GM12865 (cell line): ENCODE results near the gene PSRC1.

Source experiments
- DNase-seq: peaks from one replicate; pipeline ENCODE4 v3.0.0; 2010; ENCODE audit warnings: low read depth
- H3K4me3 ChIP-seq: 2 replicates; pipeline ENCODE4 v1.5.1; 2011; ENCODE audit warnings: mild to moderate bottlenecking, low read depth, low read length, control low read depth
- TF ChIP-seq, protein P1 (sequence below): IDR thresholded peaks from 2 replicates; pipeline ENCODE4 v1.5.1; 2011; ENCODE audit warnings: low read length, control low read depth, low read depth, inconsistent platforms; ENCODE audit not compliant: insufficient read depth; ENCODE audit errors: missing control alignments

The PSRC1 gene

DNA sequence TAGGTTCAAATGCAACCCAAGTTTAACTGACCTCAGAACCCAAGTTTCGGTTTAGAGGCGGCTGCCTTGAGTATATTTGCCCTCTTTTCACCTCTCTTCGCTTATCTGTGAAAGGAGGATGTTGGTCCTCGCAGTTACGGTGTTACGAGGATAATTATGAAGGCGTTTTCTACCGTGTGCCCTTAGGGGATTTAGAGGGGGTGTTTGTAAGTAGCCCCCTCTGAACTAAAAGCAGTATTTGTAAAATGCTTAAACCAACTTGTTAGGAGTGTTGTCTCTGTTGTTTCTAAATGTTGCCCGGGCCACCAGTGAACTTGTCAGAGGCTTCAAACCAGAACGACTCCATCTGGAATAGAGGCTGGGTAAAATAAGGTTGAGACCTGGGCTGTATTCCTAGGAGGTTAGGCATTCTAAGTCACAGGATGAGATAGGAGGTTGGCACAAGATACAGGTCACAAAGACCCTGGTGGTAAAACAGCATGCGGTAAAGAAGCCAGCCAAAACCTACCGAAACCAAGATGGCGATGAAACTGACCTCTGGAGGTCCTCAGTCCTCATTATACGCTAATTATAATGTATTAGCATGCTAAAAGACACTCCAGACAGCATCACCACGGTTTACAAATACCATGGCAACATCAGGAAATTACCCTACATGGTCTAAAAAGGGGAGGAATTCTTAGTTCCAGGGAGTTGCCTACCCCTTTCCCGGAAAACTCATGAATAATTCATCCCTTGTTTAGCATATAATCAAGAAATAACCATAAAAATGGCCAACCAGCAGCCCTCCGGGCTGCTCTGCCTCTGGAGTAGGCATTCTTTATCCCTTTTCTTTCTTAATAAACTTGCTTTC lies 1.0 kb upstream of the PSRC1 start:
- DNase-seq = no peak
- peak overlapping the region; percentile 75 for H3K4me3 ChIP-seq
- TF ChIP-seq, protein P1, sequence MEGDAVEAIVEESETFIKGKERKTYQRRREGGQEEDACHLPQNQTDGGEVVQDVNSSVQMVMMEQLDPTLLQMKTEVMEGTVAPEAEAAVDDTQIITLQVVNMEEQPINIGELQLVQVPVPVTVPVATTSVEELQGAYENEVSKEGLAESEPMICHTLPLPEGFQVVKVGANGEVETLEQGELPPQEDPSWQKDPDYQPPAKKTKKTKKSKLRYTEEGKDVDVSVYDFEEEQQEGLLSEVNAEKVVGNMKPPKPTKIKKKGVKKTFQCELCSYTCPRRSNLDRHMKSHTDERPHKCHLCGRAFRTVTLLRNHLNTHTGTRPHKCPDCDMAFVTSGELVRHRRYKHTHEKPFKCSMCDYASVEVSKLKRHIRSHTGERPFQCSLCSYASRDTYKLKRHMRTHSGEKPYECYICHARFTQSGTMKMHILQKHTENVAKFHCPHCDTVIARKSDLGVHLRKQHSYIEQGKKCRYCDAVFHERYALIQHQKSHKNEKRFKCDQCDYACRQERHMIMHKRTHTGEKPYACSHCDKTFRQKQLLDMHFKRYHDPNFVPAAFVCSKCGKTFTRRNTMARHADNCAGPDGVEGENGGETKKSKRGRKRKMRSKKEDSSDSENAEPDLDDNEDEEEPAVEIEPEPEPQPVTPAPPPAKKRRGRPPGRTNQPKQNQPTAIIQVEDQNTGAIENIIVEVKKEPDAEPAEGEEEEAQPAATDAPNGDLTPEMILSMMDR = no peak

- TF ChIP-seq, protein P1 = no peak
- H3K4me3 ChIP-seq = peak overlapping the region; percentile 75
- DNase-seq = no peak
Measured at GRCh38 chr1:109282497-109282951, 421 bp downstream of the PSRC1 start.

- peak overlapping the region; percentile 75 for H3K4me3 ChIP-seq
- TF ChIP-seq, protein P1 = no peak
- DNase-seq = no peak
Measured at GRCh38 chr1:109281680-109282496, 1.1 kb downstream of the PSRC1 start.

DNA sequence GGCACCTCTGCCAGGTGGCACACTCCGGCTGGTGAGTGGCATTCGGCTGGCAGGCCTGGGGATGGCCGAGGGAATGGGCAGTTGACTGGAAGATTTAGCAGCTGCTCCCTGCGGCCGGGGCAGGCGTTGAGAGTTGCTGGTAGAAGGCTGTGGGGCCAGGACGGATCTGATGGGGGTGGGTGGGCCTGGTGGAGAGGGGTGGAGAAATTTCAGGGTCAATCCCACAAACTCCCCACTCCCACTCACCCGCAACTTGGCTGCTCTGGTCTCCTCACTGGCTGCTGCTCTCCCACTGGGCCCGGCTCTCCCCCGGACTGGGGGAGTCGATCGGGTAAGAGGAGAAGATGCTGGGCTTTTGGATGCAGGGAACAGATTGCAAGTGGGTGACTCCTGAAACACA lies 2.1 kb downstream of the PSRC1 start:
- DNase-seq = no peak
- H3K4me3 ChIP-seq = no peak overlapping the region
- TF ChIP-seq, protein P1 = no peak

- TF ChIP-seq, protein P1 = no peak
- no peak for DNase-seq
- no peak overlapping the region for H3K4me3 ChIP-seq
Measured at GRCh38 chr1:109279615-109280278, 3.2 kb downstream of the PSRC1 start.

GRCh38 chr1:109277434-109278204 lies 5.3 kb downstream of the PSRC1 start:
- TF ChIP-seq, protein P1 = peak; percentile 97
- DNase-seq = peak; percentile 87
- no peak overlapping the region for H3K4me3 ChIP-seq
